Liver (tissue), 9 donors: Measurements from ENCODE around the gene BTRC. TPM values are rescaled to one million over a fixed set of nuclear protein-coding genes. Genes with fewer than 3 reads are reported as not detected.

Source experiments
- DNase-seq: peaks from one replicate; pipeline ENCODE4 v3.0.0-alpha.2; 2017; ENCODE audit warnings: low spot score
- H3K27ac ChIP-seq, 2 donors: one replicate each; pipeline ENCODE4 v1.7.0; 2013; ENCODE audit warnings: inconsistent platforms in 2 of 2, low read length in 2 of 2, control low read depth in 1 of 2, low read depth in 1 of 2, mild to moderate bottlenecking in 1 of 2
- H3K27me3 ChIP-seq, 4 donors: one replicate each; pipeline versions ENCODE4 v1.6.1 to v1.7.0; 2013; ENCODE audit warnings: low read length in 3 of 4, inconsistent platforms in 1 of 4, mild to moderate bottlenecking in 1 of 4, moderate library complexity in 1 of 4; ENCODE audit not compliant: control insufficient read depth in 4 of 4, insufficient read depth in 4 of 4
- H3K36me3 ChIP-seq, 4 donors: one replicate each; pipeline versions ENCODE4 v1.6.1 to v1.7.0; 2013; ENCODE audit warnings: low read length in 3 of 4, mild to moderate bottlenecking in 3 of 4, low read depth in 1 of 4, moderate library complexity in 1 of 4; ENCODE audit not compliant: control insufficient read depth in 4 of 4, insufficient read depth in 3 of 4
- H3K4me1 ChIP-seq, 4 donors: one replicate each; pipeline versions ENCODE4 v1.6.1 to v1.7.0; 2013; ENCODE audit warnings: low read length in 3 of 4, mild to moderate bottlenecking in 3 of 4, moderate library complexity in 1 of 4; ENCODE audit not compliant: control insufficient read depth in 4 of 4, insufficient read depth in 4 of 4
- H3K4me3 ChIP-seq, 3 donors: one replicate each; pipeline versions ENCODE4 v1.6.1 to v1.7.0; 2013; ENCODE audit warnings: low read length in 3 of 3, control low read depth in 1 of 3, low read depth in 1 of 3, mild to moderate bottlenecking in 1 of 3
- H3K9ac ChIP-seq, 2 donors: one replicate each; pipeline ENCODE4 v1.7.0; 2013; ENCODE audit warnings: low read length in 2 of 2, mild to moderate bottlenecking in 2 of 2, moderate library complexity in 2 of 2, control low read depth in 1 of 2, low read depth in 1 of 2
- H3K9me3 ChIP-seq, 4 donors: one replicate each; pipeline versions ENCODE4 v1.6.1 to v1.7.0; 2013; ENCODE audit warnings: low read length in 3 of 4; ENCODE audit not compliant: control insufficient read depth in 4 of 4
- ATF3 ChIP-seq: IDR thresholded peaks from 2 replicates; pipeline ENCODE4 v1.6.1; 2016; ENCODE audit warnings: antibody characterized with exemption
- FOXA2 ChIP-seq: IDR thresholded peaks from 2 replicates; pipeline ENCODE4 v1.6.1; 2016; ENCODE audit warnings: antibody characterized with exemption
- JUND ChIP-seq, 2 donors: IDR thresholded peaks; 2 replicates each; pipeline ENCODE4 v1.6.1; 2016; ENCODE audit warnings: antibody characterized with exemption in 2 of 2
- NR2F2 ChIP-seq: IDR thresholded peaks from 2 replicates; pipeline ENCODE4 v1.6.1; 2016; ENCODE audit warnings: antibody characterized with exemption
- RAD21 ChIP-seq, 2 donors: IDR thresholded peaks; 2 replicates each; pipeline ENCODE4 v1.6.1; 2016; ENCODE audit warnings: antibody characterized with exemption in 2 of 2, mild to moderate bottlenecking in 2 of 2
- REST ChIP-seq: IDR thresholded peaks from 2 replicates; pipeline ENCODE4 v1.6.1; 2016; ENCODE audit warnings: antibody characterized with exemption, mild to moderate bottlenecking
- ZBTB33 ChIP-seq: IDR thresholded peaks from 2 replicates; pipeline ENCODE4 v1.6.1; 2016; ENCODE audit warnings: antibody characterized with exemption
- WGBS: extraction: QIAGEN DNeasy Blood & Tissue Kit; methylation state at CpG from one replicate; pipeline ENCODE4 v1.1.7; 2013; 5-methylcytosine and 5-hydroxymethylcytosine counted together
- polyA plus RNA-seq, 2 donors: library from polyadenylated mRNA; stranded (reverse) in 1 of 2; unstranded in 1 of 2; fragments of 200-250 nt in 1 of 2; fragments of >200 nt in 1 of 2; fragmentation: Nextera tagmentation in 1 of 2; extraction: Ambion mirVana in 1 of 2; gene quantifications; one replicate each; pipeline versions ENCODE4 v1.2.1 to v1.2.3, GENCODE V29; 2013 to 2015
- total RNA-seq, 2 donors: library from RNA; depleted of rRNA; stranded (reverse); fragments of >200 nt; gene quantifications; one replicate each; pipeline ENCODE4 v1.2.3, GENCODE V29; 2014
- donor health status: healthy.
- donor health status: healthy.
- donor health status: healthy.
- donor health status: healthy.
- donor health status: healthy.

Gene BTRC
- total and polyA plus RNA-seq, 4 donors: 2.7 to 28.2 (median 5.9) TPM

GRCh38 chr10:101557541-101557940 lies 203.6 kb downstream of the BTRC start (continued):
- TF ChIP-seq ATF3 (no peak), REST (no peak)

- DNase-seq: no peak
- Histone ChIP-seq H3K27me3 (no peaks in the 10 kb centered on the region), H3K4me3 (no peak overlapping the region), H3K9ac (no peak overlapping the region), H3K4me1 (no peaks in the 10 kb centered on the region), H3K36me3 (peaks cover 0 to 6% (median 0%) of the 10 kb centered on the region in 4 donors), H3K9me3 (no peaks in the 10 kb centered on the region), H3K27ac (no peak overlapping the region)
- no peak for TF ChIP-seq JUND (IDR thresholded peaks at IDR 0.05)
- 81% methylated on average over 2 of the region's 2 CpGs for WGBS
Measured at GRCh38 chr10:101558204-101558603, 204.2 kb downstream of the BTRC start.

GRCh38 chr10:101558671-101559595 lies 205.0 kb downstream of the BTRC start:
- whole genome bisulfite sequencing: 79% methylated on average over 18 of the region's 18 CpGs
- no peak overlapping the region for H3K9ac ChIP-seq
- no peak for TF ChIP-seq FOXA2
- no peak for TF ChIP-seq ZBTB33
- TF ChIP-seq RAD21 (IDR thresholded peaks at IDR 0.05): no peak
- no peak for TF ChIP-seq NR2F2

More at GRCh38 chr10:101558671-101559595, 205.0 kb downstream of the BTRC start:
- H3K36me3 ChIP-seq: peaks cover 0 to under 1% (median 0%) of the 10 kb centered on the region in 4 donors
- H3K27ac ChIP-seq: no peak overlapping the region
- no peaks in the 10 kb centered on the region for H3K4me1 ChIP-seq
- no peak for DNase-seq
- no peaks in the 10 kb centered on the region for H3K27me3 ChIP-seq
- H3K9me3 ChIP-seq: no peaks in the 10 kb centered on the region
- no peak overlapping the region for H3K4me3 ChIP-seq
